ENCODE results near the gene RUNX2. TPM values are rescaled to one million over a fixed set of nuclear protein-coding genes. Genes with fewer than 3 reads are reported as not detected.

The RUNX2 gene
- polyA plus RNA-seq, 1 donor from 2014 or later, result not detected

DNA sequence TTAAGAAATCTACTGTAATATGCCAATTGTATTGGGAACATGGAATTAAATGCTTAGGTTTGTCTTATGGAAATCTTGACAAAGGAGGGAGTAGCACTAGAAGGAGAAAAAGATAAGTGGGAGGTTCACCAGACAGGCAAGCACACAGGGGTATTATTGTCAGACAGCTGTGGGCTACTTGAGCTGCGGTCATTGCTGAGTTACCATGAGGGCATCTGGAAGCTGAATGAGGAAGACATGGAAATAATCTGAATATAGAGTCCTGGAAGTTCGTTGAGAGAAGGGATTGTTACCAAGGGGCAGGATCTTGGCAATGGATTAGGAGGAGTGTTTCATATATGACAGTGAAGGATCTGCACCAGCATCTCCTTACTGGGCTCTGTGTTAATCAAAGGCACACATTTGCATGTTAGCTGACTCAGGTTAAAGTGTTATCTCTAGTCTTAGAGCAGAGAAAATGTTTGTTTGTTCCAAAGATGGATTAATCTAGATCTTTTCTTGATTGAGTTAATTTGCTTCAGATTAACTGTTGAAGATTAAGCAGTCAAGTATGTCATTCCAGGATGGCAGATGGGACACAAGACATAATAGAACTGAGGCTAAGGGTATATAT is 102.6 kb downstream of the RUNX2 start:
- H3K79me2 ChIP-seq (replicated peaks; ENCODE audit: insufficient read depth, low read length), result no peaks in the 10 kb centered on the region
- H3K9ac ChIP-seq (ENCODE audit: low read length), result no peak overlapping the region
- no peak for TF ChIP-seq TAF1 (IDR thresholded peaks at IDR 0.05; ENCODE audit: low read depth)
- no peak for TF ChIP-seq POLR2AphosphoS5 (IDR thresholded peaks at IDR 0.05)
- TF ChIP-seq MXI1 (conservative IDR thresholded peaks at IDR 0.05; ENCODE audit: poor library complexity, severe bottlenecking), result no peak
- no peak for TF ChIP-seq RAD21 (conservative IDR thresholded peaks at IDR 0.05)
- no peak for TF ChIP-seq EP300 (conservative IDR thresholded peaks at IDR 0.05; ENCODE audit: poor library complexity, severe bottlenecking)
- TF ChIP-seq EZH2 (IDR thresholded peaks at IDR 0.05; ENCODE audit: borderline replicate concordance, insufficient read depth, low read length, poor library complexity, severe bottlenecking), result no peak
- TF ChIP-seq SMC3 (conservative IDR thresholded peaks at IDR 0.05; ENCODE audit: poor library complexity), result no peak
- TF ChIP-seq, protein P1, sequence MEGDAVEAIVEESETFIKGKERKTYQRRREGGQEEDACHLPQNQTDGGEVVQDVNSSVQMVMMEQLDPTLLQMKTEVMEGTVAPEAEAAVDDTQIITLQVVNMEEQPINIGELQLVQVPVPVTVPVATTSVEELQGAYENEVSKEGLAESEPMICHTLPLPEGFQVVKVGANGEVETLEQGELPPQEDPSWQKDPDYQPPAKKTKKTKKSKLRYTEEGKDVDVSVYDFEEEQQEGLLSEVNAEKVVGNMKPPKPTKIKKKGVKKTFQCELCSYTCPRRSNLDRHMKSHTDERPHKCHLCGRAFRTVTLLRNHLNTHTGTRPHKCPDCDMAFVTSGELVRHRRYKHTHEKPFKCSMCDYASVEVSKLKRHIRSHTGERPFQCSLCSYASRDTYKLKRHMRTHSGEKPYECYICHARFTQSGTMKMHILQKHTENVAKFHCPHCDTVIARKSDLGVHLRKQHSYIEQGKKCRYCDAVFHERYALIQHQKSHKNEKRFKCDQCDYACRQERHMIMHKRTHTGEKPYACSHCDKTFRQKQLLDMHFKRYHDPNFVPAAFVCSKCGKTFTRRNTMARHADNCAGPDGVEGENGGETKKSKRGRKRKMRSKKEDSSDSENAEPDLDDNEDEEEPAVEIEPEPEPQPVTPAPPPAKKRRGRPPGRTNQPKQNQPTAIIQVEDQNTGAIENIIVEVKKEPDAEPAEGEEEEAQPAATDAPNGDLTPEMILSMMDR (IDR thresholded peaks at IDR 0.05; ENCODE audit: poor library complexity, severe bottlenecking), result no peak
- TF ChIP-seq, protein P2, sequence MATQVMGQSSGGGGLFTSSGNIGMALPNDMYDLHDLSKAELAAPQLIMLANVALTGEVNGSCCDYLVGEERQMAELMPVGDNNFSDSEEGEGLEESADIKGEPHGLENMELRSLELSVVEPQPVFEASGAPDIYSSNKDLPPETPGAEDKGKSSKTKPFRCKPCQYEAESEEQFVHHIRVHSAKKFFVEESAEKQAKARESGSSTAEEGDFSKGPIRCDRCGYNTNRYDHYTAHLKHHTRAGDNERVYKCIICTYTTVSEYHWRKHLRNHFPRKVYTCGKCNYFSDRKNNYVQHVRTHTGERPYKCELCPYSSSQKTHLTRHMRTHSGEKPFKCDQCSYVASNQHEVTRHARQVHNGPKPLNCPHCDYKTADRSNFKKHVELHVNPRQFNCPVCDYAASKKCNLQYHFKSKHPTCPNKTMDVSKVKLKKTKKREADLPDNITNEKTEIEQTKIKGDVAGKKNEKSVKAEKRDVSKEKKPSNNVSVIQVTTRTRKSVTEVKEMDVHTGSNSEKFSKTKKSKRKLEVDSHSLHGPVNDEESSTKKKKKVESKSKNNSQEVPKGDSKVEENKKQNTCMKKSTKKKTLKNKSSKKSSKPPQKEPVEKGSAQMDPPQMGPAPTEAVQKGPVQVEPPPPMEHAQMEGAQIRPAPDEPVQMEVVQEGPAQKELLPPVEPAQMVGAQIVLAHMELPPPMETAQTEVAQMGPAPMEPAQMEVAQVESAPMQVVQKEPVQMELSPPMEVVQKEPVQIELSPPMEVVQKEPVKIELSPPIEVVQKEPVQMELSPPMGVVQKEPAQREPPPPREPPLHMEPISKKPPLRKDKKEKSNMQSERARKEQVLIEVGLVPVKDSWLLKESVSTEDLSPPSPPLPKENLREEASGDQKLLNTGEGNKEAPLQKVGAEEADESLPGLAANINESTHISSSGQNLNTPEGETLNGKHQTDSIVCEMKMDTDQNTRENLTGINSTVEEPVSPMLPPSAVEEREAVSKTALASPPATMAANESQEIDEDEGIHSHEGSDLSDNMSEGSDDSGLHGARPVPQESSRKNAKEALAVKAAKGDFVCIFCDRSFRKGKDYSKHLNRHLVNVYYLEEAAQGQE (IDR thresholded peaks at IDR 0.05; ENCODE audit: borderline replicate concordance), result no peak
- no peak overlapping the region for H3K4me2 ChIP-seq (ENCODE audit: low read length)
- no peak overlapping the region for H3K4me3 ChIP-seq (ENCODE audit: low read length)
- H3K9me3 ChIP-seq (ENCODE audit: low read length), result no peaks in the 10 kb centered on the region
- no peak overlapping the region for H2AFZ ChIP-seq (ENCODE audit: low read depth, low read length)
- H3F3A ChIP-seq (ENCODE audit: insufficient read depth, low read length, poor library complexity, severe bottlenecking), result no peaks in the 10 kb centered on the region
- peaks cover 6% of the 10 kb centered on the region for H3K27me3 ChIP-seq (ENCODE audit: insufficient read depth, low read depth, low read length)
- H3K27ac ChIP-seq (ENCODE audit: low read length), result no peak overlapping the region
- H3K9me2 ChIP-seq (ENCODE audit: insufficient read depth, low read length), result no peaks in the 10 kb centered on the region
- no peaks in the 10 kb centered on the region for H3K36me3 ChIP-seq (ENCODE audit: insufficient read depth, low read length)
- H4K20me1 ChIP-seq (ENCODE audit: insufficient read depth), result no peaks in the 10 kb centered on the region

DNA sequence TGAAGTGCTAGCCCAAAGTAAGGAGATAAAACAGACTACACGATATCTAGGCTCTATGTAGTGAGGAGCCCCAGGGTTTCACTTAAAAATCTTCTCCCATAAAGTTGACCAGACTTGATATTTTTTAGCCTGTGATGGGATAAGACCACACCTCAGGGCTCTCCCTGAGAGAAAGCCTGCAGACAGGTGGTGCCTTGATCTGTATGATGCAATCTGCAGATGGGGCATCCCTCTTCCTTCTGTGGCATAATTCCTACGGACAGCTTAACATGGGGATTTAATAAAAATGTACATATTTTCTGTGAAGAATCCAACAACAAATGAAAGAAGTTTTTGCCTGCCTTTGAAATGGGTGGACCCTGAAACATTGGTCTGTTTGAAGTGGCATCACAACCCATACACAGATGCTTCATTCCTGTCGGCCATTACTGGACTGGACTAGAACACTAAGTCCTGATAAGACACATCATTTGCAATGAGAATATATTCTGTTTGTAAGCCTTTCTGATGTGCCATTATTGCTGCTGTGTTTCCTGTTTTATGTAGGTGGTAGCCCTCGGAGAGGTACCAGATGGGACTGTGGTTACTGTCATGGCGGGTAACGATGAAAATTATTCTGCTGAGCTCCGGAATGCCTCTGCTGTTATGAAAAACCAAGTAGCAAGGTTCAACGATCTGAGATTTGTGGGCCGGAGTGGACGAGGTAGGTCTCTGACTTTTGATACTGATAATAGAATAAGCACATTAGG is 103.4 kb downstream of the RUNX2 start:
- Histone ChIP-seq H2AFZ (ENCODE audit: low read depth, low read length) (no peak overlapping the region), H3K27me3 (ENCODE audit: insufficient read depth, low read depth, low read length) (no peaks in the 10 kb centered on the region), H3F3A (ENCODE audit: insufficient read depth, low read length, poor library complexity, severe bottlenecking) (no peaks in the 10 kb centered on the region), H3K9me2 (ENCODE audit: insufficient read depth, low read length) (no peaks in the 10 kb centered on the region), H3K4me3 (ENCODE audit: low read length) (no peak overlapping the region), H3K4me2 (ENCODE audit: low read length) (no peak overlapping the region), H3K79me2 (replicated peaks; ENCODE audit: insufficient read depth, low read length) (no peaks in the 10 kb centered on the region), H4K20me1 (ENCODE audit: insufficient read depth) (no peaks in the 10 kb centered on the region), H3K27ac (ENCODE audit: low read length) (no peak overlapping the region), H3K9me3 (ENCODE audit: low read length) (no peaks in the 10 kb centered on the region), H3K9ac (ENCODE audit: low read length) (no peak overlapping the region), H3K36me3 (ENCODE audit: insufficient read depth, low read length) (no peaks in the 10 kb centered on the region)
- TF ChIP-seq, protein P2 (IDR thresholded peaks at IDR 0.05; ENCODE audit: borderline replicate concordance), result no peak
- TF ChIP-seq, protein P1 (IDR thresholded peaks at IDR 0.05; ENCODE audit: poor library complexity, severe bottlenecking), result no peak
